ENCODE measurements around the gene SERPINF2. TPM values are rescaled to one million over a fixed set of nuclear protein-coding genes. Genes with fewer than 3 reads are reported as not detected.
A peak's percentile ranks its signal among the peaks of the same experiment; 100 is the strongest.

Gene SERPINF2
- total RNA-seq, 1 donor from 2014 or later, result 0.15 TPM

GRCh38 chr17:1714427-1714979, 28.2 kb upstream of the SERPINF2 start:
- H3K36me3 Mint-ChIP-seq (ENCODE audit: low read depth), result peaks cover 29% of the 10 kb centered on the region
- H3K27me3 Mint-ChIP-seq (ENCODE audit: low read depth), result no peaks in the 10 kb centered on the region
- H3K27ac Mint-ChIP-seq (ENCODE audit: unreplicated experiment), result peak overlapping the region; percentile 91
- no peak for TF ChIP-seq CTCF (IDR thresholded peaks at IDR 0.05)
- DNase-seq (ENCODE audit: low spot score), result no peak
- H3K4me1 Mint-ChIP-seq (ENCODE audit: low read depth), result peaks cover 54% of the 10 kb centered on the region
- H3K4me3 Mint-ChIP-seq (ENCODE audit: unreplicated experiment), result peak overlapping the region; percentile 97
- H3K9me3 Mint-ChIP-seq (ENCODE audit: low read depth), result no peaks in the 10 kb centered on the region

GRCh38 chr17:1714980-1715802, 27.5 kb upstream of the SERPINF2 start:
- Mint-ChIP-seq H3K4me1 (ENCODE audit: low read depth) (peaks cover 53% of the 10 kb centered on the region), H3K9me3 (ENCODE audit: low read depth) (no peaks in the 10 kb centered on the region), H3K27me3 (ENCODE audit: low read depth) (no peaks in the 10 kb centered on the region), H3K36me3 (ENCODE audit: low read depth) (peaks cover 29% of the 10 kb centered on the region), H3K4me3 (ENCODE audit: unreplicated experiment) (peak overlapping the region; percentile 97), H3K27ac (ENCODE audit: unreplicated experiment) (peak overlapping the region; percentile 91)
- no peak for TF ChIP-seq CTCF (IDR thresholded peaks at IDR 0.05)
- no peak for DNase-seq (ENCODE audit: low spot score)

- peak; percentile 8 for TF ChIP-seq CTCF (IDR thresholded peaks at IDR 0.05)
- H3K4me1 Mint-ChIP-seq (ENCODE audit: low read depth), result peaks cover 49% of the 10 kb centered on the region
- H3K27me3 Mint-ChIP-seq (ENCODE audit: low read depth), result no peaks in the 10 kb centered on the region
- H3K4me3 Mint-ChIP-seq (ENCODE audit: unreplicated experiment), result peak overlapping the region; percentile 97
- H3K27ac Mint-ChIP-seq (ENCODE audit: unreplicated experiment), result peak overlapping the region; percentile 98
- H3K9me3 Mint-ChIP-seq (ENCODE audit: low read depth), result no peaks in the 10 kb centered on the region
- no peak for DNase-seq (ENCODE audit: low spot score)
- peaks cover 29% of the 10 kb centered on the region for H3K36me3 Mint-ChIP-seq (ENCODE audit: low read depth)
Observed at GRCh38 chr17:1715803-1716075, 26.9 kb upstream of the SERPINF2 start.

GRCh38 chr17:1716076-1716911, 26.4 kb upstream of the SERPINF2 start:
- peaks cover 43% of the 10 kb centered on the region for H3K4me1 Mint-ChIP-seq (ENCODE audit: low read depth)
- H3K36me3 Mint-ChIP-seq (ENCODE audit: low read depth), result peaks cover 29% of the 10 kb centered on the region
- peak; percentile 100 for DNase-seq (ENCODE audit: low spot score)
- peak; percentile 42 for TF ChIP-seq CTCF (IDR thresholded peaks at IDR 0.05)
- H3K27ac Mint-ChIP-seq (ENCODE audit: unreplicated experiment), result peak overlapping the region; percentile 99
- no peaks in the 10 kb centered on the region for H3K9me3 Mint-ChIP-seq (ENCODE audit: low read depth)
- peak overlapping the region; percentile 97 for H3K4me3 Mint-ChIP-seq (ENCODE audit: unreplicated experiment)
- no peaks in the 10 kb centered on the region for H3K27me3 Mint-ChIP-seq (ENCODE audit: low read depth)
